KMS-11 (cell line): Measurements from ENCODE around the gene ZBTB32.

Source experiments
- H2AFZ ChIP-seq: fragments of 200-600 bp; sonication (generic); 2 replicates; pipeline ENCODE4 v1.6.1; 2016; ENCODE audit warnings: antibody characterized with exemption, mixed run types, low read depth
- H3K27ac ChIP-seq: fragments of 200-600 bp; sonication (generic); 2 replicates; pipeline ENCODE4 v1.6.1; 2016; ENCODE audit warnings: mild to moderate bottlenecking, mixed run types
- H3K27me3 ChIP-seq: fragments of 200-600 bp; sonication (generic); 2 replicates; pipeline ENCODE4 v1.6.1; 2017; ENCODE audit warnings: mild to moderate bottlenecking, low read depth, mixed run types, moderate library complexity; ENCODE audit not compliant: insufficient read depth
- H3K36me3 ChIP-seq: fragments of 200-600 bp; sonication (generic); 2 replicates; pipeline ENCODE4 v1.6.1; 2017; ENCODE audit warnings: mild to moderate bottlenecking, mixed run types; ENCODE audit not compliant: insufficient read depth
- H3K4me1 ChIP-seq: fragments of 200-600 bp; sonication (generic); 2 replicates; pipeline ENCODE4 v1.6.1; 2016; ENCODE audit warnings: mild to moderate bottlenecking, low read depth, mixed run types; ENCODE audit not compliant: poor library complexity, severe bottlenecking
- H3K4me2 ChIP-seq: fragments of 200-600 bp; sonication (generic); 2 replicates; pipeline ENCODE4 v1.7.0; 2016; ENCODE audit warnings: mild to moderate bottlenecking, mixed run types
- H3K4me3 ChIP-seq: fragments of 200-600 bp; sonication (generic); IDR thresholded peaks from 2 replicates; pipeline ENCODE4 v1.6.1; 2017; ENCODE audit warnings: low read depth, low read length, mixed read lengths; ENCODE audit not compliant: insufficient read depth
- H3K79me2 ChIP-seq: fragments of 200-600 bp; sonication (generic); 2 replicates; pipeline ENCODE4 v1.6.1; 2016; ENCODE audit warnings: low read depth, mixed run types; ENCODE audit not compliant: insufficient read depth
- H3K9ac ChIP-seq: fragments of 200-600 bp; sonication (generic); 2 replicates; pipeline ENCODE4 v1.6.1; 2016; ENCODE audit warnings: mild to moderate bottlenecking, mixed run types
- H4K20me1 ChIP-seq: fragments of 200-600 bp; sonication (generic); 2 replicates; pipeline ENCODE4 v1.6.1; 2016; ENCODE audit warnings: mild to moderate bottlenecking, mixed run types; ENCODE audit not compliant: insufficient read depth
- TF ChIP-seq, protein P1 (sequence below): fragments of 200-600 bp; sonication (generic); conservative IDR thresholded peaks from 2 replicates; pipeline ENCODE4 v1.6.1; 2017; ENCODE audit warnings: low read depth, mild to moderate bottlenecking, antibody characterized with exemption, low read length, moderate library complexity, mixed read lengths

ZBTB32 gene

DNA sequence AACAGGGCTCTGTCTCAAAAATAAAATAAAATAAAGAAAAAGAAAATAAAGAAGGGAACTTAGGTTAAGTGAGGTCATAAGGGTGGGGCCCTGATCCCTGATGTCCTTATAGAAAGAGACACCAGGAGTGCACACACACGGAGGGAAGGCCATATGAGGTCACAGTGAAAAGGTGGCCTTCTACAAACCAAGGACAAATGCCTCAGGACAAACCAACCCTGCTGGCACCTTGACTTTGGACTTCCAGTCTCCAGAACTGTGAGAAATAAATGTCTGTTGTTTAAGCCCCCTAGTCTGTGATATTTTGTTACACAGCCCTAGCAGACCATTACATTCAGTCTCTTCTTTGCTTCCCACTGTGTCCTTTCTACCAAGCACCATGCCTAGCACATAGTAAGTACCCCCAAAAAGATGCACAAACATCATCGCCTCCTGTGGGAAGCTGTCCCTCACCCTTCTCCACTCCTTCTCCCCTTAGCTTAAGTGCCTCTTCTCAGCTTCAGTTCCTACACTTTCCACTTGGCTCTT lies 8.4 kb upstream of the ZBTB32 start:
- peaks cover 6% of the 10 kb centered on the region; the same call in 1 of the 2 replicates for H3K27me3 ChIP-seq

DNA sequence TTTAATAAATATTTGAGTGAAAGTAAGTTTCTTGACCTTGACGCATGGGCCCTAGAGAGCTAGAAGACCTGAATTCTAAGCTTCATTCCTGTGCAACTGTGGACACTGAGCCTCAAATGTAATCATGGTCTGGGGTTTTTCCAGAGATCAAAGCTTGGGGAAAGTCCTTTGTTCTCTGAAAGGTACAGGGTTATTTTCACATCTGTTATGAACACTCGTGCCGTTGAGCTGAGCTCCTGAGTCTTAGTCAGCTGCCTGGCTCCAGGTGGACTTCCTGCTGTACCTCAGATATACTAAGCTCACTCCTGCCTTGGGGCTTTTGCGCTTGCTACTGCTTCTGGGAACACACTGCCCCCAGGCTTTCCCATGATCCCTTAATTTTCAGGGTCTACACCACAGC lies 7.5 kb upstream of the ZBTB32 start:
- H3K4me2 ChIP-seq, result no peak overlapping the region
- TF ChIP-seq, protein P1, sequence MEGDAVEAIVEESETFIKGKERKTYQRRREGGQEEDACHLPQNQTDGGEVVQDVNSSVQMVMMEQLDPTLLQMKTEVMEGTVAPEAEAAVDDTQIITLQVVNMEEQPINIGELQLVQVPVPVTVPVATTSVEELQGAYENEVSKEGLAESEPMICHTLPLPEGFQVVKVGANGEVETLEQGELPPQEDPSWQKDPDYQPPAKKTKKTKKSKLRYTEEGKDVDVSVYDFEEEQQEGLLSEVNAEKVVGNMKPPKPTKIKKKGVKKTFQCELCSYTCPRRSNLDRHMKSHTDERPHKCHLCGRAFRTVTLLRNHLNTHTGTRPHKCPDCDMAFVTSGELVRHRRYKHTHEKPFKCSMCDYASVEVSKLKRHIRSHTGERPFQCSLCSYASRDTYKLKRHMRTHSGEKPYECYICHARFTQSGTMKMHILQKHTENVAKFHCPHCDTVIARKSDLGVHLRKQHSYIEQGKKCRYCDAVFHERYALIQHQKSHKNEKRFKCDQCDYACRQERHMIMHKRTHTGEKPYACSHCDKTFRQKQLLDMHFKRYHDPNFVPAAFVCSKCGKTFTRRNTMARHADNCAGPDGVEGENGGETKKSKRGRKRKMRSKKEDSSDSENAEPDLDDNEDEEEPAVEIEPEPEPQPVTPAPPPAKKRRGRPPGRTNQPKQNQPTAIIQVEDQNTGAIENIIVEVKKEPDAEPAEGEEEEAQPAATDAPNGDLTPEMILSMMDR, result no peak

More for the DNA sequence above, 8.4 kb upstream of the ZBTB32 start:
- no peak overlapping the region for H3K4me3 ChIP-seq
- no peaks in the 10 kb centered on the region for H4K20me1 ChIP-seq
- H3K4me1 ChIP-seq, result peaks cover 5% of the 10 kb centered on the region
- TF ChIP-seq, protein P1, result no peak
- no peaks in the 10 kb centered on the region for H3K79me2 ChIP-seq
- H3K4me2 ChIP-seq, result no peak overlapping the region
- no peak overlapping the region for H3K9ac ChIP-seq
- H3K36me3 ChIP-seq, result no peaks in the 10 kb centered on the region
- H2AFZ ChIP-seq, result no peak overlapping the region
- no peak overlapping the region for H3K27ac ChIP-seq

DNA sequence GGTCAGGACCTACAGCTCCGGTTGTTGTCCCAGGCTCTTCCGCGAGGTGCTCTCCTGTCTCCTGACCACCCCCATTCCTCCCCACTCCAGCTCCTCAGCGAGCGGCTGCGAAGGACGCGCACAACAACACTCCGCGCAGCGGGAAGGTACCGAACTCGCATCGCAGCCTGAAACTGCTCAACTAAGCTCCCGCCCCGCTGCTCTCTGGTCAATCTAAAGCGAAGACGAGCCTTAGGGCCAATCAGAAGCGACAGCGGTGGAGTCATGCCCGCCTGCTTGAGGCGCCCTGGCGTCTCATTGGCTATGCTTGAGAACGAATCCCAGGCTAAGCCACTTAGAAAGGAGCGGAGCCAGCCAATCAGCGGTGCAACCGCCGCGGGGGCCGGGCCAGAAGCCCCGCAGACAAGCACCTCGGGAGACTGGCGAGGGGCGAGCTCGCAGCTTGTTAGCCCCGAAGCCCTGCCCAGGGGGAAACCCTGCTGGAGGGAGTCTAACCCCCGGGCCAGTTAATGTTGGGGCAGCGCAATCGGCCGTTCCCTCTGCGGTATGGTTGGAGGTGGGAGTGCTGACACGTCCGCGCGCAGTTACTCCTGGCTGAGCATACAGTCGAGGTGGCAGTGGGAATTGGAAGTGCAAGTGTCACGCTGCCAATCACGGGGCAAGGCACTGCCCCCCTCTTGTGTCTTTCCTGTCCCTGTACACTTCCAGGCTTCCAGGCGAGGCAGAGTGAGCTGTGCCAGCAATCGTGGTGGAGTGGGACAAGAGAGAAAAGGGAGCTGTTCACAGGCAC lies 1.9 kb upstream of the ZBTB32 start:
- peak overlapping the region; percentile 88 for H2AFZ ChIP-seq
- no peaks in the 10 kb centered on the region for H4K20me1 ChIP-seq
- H3K27me3 ChIP-seq, result peaks cover 18% of the 10 kb centered on the region; the same call in 1 of the 2 replicates
- H3K4me1 ChIP-seq, result no peaks in the 10 kb centered on the region
- no peak overlapping the region for H3K4me3 ChIP-seq
- no peaks in the 10 kb centered on the region for H3K79me2 ChIP-seq
- H3K4me2 ChIP-seq, result peak overlapping the region; percentile 43
- no peaks in the 10 kb centered on the region for H3K36me3 ChIP-seq
- H3K27ac ChIP-seq, result no peak overlapping the region
- TF ChIP-seq, protein P1, result no peak
- H3K9ac ChIP-seq, result no peak overlapping the region

More for the DNA sequence above, 7.5 kb upstream of the ZBTB32 start:
- H3K4me1 ChIP-seq, result peaks cover 5% of the 10 kb centered on the region
- H3K27me3 ChIP-seq, result peaks cover 7% of the 10 kb centered on the region; the same call in 1 of the 2 replicates
- H3K79me2 ChIP-seq, result no peaks in the 10 kb centered on the region
- H4K20me1 ChIP-seq, result no peaks in the 10 kb centered on the region
- H2AFZ ChIP-seq, result no peak overlapping the region
- H3K4me3 ChIP-seq, result no peak overlapping the region
- H3K9ac ChIP-seq, result no peak overlapping the region
- H3K36me3 ChIP-seq, result no peaks in the 10 kb centered on the region
- H3K27ac ChIP-seq, result no peak overlapping the region

DNA sequence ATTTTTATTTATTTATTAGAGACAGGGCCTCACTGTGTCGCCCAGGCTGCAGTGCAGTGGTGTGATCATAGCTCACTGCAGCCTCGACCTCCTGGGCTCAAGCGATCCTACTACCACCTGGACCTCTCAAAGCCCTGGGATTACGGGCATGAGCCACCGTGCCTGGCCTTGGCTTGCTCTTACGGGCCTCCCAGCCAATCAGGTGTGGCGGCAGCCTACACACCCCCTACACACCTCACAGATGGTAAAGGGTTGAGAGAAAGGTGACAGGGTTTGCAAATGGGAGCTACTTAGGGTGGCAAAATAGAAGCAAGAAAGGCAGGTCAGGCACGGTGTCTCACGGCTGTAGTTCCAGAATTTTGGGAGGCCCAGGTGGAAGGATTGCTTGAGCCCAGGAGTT lies 1.0 kb upstream of the ZBTB32 start:
- TF ChIP-seq, protein P1, result no peak
- Histone ChIP-seq H3K27me3 (peaks cover 25% of the 10 kb centered on the region), H3K36me3 (no peaks in the 10 kb centered on the region), H3K4me2 (peak overlapping the region; percentile 43; the same call in 1 of the 2 replicates), H2AFZ (no peak overlapping the region), H3K9ac (no peak overlapping the region), H4K20me1 (no peaks in the 10 kb centered on the region), H3K27ac (no peak overlapping the region), H3K79me2 (no peaks in the 10 kb centered on the region), H3K4me1 (no peaks in the 10 kb centered on the region), H3K4me3 (no peak overlapping the region)
